ENCODE measurements around the gene PAQR4.
A peak's percentile ranks its signal among the peaks of the same experiment; 100 is the strongest.

The PAQR4 gene

DNA sequence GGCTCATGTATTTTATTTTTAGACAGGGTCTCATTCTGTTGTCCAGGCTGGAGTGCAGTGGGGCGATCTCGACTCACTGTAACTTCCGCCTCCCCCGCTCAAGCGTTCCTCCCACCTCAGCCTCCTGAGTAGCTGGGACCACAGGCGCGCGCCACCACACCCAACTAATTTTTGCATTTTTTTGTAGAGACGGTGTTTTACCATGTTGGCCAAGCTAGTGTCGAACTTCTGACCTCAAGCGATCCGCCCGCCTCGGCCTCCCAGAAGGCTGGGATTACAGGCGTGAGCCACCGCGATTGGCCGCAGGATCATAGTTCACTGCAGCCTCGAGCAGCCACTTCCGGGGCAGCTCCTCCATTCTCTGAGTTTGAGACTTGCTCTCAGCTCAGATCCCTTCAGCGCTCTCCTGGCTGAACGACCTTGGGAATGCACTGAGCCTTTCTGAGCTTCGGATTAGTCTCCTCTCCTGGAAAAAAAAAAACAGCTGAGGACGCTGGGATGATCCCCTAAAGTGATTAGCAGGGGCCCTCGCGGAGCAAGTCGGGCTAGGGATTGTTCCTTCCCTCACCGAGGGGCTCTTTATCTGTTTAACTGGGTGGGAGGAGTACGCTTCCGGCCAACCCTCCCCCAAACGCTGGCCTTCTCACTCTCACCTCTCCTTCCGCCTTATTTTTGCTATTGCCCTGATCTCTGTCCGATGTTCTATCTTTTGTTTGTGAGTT, 12.2 kb downstream of the PAQR4 start:
- no peak for DNase-seq

GRCh38 chr16:2981899-2982250, 12.7 kb downstream of the PAQR4 start:
- DNase-seq, result no peak

DNA sequence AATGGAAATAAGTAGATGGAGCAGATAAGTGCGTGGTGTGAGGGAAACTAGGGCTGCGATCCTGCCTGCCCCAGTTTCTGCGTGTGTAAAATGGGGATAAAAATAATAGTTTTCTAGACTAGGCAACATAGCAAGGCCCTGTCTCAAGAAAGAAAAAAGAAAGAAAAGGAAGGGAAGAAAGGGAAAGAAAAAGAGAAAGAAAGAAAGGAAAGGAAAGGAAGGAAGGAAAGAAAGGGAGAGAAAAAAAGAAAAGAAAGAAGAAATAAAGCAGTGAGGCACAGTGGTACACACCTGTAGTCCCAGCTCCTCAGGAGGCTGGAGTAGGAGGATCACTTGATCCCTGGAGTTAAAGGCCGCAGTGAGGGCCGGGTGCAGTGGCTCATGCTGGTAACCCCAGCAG, 13.3 kb downstream of the PAQR4 start:
- DNase-seq, result no peak

DNA sequence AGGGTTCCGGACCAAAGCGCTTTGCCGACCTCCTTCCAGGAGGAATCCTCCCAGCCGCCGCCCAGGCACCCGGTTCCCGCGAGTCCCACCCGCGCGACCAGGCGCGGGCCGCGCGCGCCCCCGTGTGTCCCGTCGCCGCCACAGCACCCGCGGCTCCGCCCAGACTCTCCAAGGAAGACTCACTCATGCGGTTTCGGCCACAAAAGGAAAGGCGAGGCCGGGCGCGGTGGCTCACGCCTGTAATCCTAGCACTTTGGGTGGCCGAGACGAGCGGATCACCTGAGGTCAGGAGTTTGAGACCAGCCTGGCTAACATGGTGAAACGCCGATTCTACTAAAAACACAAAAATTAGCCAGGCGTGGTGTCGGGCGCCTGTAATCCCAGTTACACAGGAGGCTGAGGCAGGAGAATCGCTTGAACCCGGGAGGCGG, 14.6 kb downstream of the PAQR4 start:
- peak; percentile 57 for DNase-seq

DNA sequence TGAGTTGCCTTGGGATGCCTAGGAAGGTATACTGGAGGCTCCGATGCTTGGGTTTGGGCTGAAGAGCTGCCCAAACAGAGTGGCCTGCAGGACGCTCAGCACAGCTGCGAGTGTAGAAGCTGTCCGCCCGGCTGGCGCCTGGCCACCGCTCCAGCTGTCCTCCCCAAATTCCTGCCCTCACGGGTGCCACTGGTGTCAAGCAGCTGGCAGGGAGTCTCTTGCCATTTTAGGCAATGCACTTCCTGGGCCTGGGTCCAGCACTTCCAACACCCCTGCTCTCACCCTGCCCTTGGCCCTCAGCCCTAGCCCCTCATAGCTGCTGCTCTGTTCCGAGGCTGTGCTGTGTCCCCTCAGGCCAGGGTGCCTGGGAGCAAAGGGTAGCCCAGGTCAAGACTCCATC, 16.3 kb downstream of the PAQR4 start:
- DNase-seq, result no peak

DNA sequence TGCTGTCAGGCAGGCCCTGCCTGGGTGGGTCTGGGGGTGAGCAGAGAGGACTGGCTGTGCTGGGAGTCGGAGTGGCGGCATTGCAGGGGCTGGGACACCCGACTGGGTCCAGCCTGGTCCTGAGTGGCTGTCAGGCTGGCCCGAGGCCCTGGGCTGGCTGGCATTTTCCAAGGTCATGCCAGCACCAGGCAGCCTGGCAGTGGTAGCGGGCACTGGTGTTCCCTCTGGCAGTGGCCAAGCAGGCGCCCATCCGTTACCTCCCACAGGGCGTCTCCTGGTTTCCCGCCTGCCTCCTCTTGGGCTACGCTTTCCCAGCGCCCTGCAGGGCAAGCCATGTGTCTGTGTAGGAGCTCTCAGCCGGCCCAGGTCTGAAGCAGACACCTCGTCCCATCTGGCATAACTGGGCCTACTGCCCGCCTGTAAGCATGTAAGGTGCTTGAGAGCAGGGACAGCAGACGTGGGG, 16.8 kb downstream of the PAQR4 start:
- DNase-seq, result no peak

GRCh38 chr16:2986623-2987188, 17.6 kb downstream of the PAQR4 start:
- DNase-seq, result no peak

GRCh38 chr16:2987286-2987685, 18.1 kb downstream of the PAQR4 start:
- DNase-seq, result no peak

- no peak for DNase-seq
These were observed 18.7 kb downstream of the PAQR4 start for GRCh38 chr16:2987833-2988232.

DNA sequence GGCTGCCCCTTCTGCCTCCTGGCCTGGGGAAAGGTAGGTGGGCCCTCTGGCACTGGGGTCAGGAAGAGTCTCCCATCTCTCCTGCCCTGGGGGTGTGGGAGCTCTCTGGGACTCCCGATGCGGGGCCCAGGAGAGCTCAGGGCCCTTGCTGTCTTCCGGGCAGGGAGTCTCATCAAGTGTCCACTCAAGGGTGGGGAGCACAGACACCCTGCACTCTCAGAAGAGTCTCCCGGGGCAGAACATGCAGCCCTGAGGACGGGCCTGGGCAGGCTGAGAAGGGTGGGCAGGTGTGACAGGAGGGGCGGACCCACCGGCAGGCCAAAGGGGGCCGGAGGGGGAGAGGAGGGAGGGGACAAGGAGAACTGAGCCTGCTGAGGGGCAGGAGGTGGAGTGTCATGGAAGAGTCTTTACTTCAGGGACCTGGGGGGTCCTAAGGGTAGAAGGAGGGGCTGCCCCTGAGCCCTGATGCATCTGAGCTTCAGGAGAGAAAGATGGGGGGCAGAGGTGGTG, 19.5 kb downstream of the PAQR4 start:
- no peak for DNase-seq

DNA sequence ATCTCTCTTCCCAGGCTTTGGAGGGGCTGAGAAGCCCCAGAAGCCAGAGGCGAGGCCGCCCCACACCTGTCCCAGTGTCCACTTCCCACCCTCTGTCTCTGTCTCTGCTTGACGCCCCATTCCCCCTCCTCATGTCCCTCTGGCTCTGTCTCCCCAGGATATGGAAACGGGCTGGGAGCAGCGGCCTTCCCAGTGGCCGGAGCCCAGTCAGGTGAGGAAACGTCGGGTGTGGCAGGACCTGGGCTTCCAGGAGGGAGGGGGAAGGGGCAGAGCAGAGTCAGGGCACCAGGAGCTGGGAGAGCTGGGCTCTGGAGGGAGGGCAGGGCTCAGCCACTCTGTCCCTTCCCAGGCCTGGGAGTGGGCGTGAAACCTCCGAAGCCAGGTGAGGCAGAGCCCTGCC, 21.7 kb downstream of the PAQR4 start:
- no peak for DNase-seq

GRCh38 chr16:2991566-2992261, 22.6 kb downstream of the PAQR4 start:
- no peak for DNase-seq

DNA sequence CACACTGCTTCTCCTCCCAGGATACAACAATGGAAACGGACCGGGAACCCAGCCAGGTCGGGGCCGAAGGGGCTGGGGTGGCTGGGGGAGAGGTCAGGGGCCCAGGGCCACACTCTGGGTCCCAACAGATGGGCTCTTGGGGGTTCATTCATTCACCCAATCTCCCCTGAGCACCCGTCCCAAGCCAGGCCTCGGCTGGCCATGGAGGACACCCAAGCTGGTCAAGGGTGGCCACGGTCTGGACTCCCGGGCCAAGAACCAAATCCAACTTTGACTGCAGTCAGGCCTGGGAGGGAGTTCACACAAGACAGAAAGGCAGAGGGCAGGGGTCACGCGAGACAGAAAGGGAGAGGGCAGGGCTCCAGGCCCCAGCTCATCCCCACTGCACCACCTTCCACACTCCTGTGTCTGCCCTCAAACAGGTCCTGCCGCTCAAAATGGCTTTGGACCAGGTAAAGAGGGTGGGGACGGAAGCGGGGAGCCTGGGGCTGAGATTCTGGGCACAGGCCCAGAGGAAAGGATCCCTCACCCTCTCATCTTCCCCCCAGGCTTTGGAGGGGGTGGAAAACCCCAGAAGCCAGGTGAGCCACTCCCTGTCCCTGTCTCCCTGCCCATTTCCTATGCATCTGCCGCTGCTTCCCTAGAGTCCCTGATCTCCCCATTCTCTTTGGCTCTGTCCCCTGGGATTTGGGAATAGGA, 23.4 kb downstream of the PAQR4 start:
- DNase-seq, result no peak

DNA sequence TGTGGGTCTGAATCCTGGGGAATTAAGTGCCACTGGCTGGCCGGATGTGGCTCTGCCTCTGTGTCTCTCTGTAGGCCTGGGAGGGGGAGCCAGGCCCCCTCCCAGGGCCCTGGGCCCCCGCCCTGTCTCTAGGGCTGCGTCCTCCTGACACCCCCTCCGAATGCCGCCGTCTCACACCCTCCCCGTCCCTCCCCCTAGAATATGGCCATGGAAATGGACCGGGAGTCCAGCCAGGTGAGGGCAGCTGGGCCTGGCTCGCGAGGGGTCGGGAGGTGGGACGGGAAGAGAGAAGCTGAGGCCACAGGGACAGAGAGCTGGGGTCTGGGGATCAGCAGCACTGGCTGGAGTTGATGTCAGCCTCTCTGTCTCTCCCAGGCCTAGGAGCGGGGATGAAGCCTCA, 27.1 kb downstream of the PAQR4 start:
- DNase-seq, result no peak

- no peak for DNase-seq
These were observed 30.8 kb downstream of the PAQR4 start for GRCh38 chr16:2999929-3000328.

DNA sequence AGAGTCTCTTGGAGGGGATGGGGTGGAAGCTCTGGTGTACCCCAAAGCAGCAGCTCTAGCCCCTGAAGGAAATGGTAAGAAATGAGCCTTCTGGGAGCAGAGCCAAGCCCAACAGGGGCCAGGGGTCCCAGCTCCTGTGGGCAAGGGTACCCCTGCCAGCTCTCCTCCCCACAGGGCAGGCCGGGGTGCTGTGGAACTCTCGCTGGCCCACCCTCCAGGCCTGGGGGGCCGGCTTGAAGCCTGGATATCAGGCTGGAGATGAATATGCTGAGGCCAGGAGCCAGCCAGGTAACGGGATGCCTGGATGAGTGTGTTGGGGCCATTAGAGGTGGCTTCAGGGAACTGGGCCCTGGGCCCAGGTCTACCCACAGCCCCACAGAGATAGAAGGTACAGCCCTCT, 31.4 kb downstream of the PAQR4 start:
- DNase-seq, result no peak

- DNase-seq, result no peak
These were observed 32.2 kb downstream of the PAQR4 start for GRCh38 chr16:3001316-3001715.

DNA sequence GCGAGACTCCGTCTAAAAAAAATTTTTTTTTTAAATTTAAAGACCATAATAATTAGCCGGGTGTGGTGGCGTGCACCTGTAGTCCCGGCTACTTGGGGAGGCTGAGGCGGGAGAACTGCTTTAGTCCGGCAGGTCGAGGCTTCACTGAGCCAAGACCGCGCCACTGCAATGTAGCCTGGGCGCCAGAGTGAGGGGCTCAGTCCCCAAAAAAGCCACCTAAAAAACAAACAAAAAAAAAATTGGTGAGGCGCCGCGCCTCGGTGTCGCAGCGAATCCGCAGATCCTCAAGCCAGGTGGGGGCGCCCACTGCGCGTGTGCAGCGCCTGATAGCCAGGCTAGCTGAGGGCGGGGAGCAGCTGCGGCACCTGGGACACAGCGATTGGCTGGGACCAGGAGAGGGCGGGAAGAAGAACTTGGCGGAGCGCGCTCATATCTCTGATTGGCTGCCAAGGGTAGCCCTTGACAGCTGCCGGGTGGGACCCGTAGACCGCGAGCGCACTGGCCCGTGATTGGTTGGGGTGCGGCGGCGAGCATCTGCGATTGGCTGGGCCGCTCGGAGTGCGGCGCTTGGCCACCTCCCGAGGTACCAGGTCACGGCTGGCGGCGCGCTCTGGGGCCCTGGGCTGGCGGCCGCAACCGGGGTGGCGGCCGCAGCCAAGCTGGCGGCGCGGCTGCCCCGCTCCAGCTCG, 34.6 kb downstream of the PAQR4 start:
- peak; percentile 96 for DNase-seq

GRCh38 chr16:3004319-3004718, 35.2 kb downstream of the PAQR4 start:
- DNase-seq, result no peak

GRCh38 chr16:3004781-3005284, 35.7 kb downstream of the PAQR4 start:
- no peak for DNase-seq

- no peak for DNase-seq
These were observed 38.2 kb downstream of the PAQR4 start for GRCh38 chr16:3007059-3007956.

All from activated effector memory CD4-positive, alpha-beta T cell treated with Interleukin-2 at 50 U/mL for 16 hours (primary cell).